Measurements from ENCODE around the gene PAQR5.
"Not testable (repeated sequence)": the region's sequence is repeated elsewhere in the genome, so short reads cannot be mapped to it uniquely, and the experiment has no call there.

PAQR5 gene

GRCh38 chr15:69434238-69434637 lies 135.5 kb downstream of the PAQR5 start:
- DNase-seq, result no peak

DNA sequence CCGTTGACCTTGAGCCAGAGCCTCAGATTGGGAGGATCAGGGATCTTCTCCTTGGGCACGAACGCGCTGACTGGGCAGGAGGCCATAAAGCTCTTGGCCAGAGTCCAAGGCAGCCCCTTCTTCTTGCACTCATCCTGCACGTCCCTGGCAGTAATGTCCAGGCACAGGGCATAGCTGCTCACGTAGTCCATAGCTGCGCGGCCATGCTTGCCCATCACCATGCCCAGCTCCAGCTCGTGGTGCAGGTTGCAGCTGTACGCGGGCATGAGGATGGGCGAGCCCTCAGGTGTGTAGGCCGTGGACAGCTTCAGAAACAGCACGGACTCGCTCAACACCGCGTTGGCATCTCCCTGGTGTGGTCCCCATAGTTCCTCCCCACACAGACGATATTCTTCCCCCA lies 136.0 kb downstream of the PAQR5 start:
- no peak for DNase-seq

GRCh38 chr15:69435985-69436384 lies 137.3 kb downstream of the PAQR5 start:
- DNase-seq, result no peak

DNA sequence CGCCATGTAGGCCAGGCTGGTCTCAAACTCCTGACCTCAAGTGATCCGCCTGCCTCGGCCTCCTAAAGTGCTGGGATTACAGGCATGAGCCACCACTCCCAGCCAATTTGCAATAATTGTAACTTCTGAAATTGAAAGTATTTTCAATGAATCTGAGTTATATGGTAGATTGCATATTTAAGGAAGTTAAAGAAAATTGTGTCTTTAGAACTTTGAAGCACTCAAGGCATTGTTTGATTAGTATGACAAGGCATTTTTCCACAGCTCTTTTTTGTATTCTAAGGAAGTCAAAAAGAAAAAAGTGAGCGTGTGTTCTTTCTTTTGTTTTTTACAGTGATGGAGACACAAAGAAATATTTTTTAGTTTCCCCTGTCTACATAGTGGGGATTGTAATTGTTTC lies 138.2 kb downstream of the PAQR5 start:
- DNase-seq, result no peak

- no peak for DNase-seq
These were observed 140.9 kb downstream of the PAQR5 start for GRCh38 chr15:69439623-69440022.

GRCh38 chr15:69443032-69443611 lies 144.4 kb downstream of the PAQR5 start:
- no peak for DNase-seq

- no peak for DNase-seq
These were observed 146.0 kb downstream of the PAQR5 start for GRCh38 chr15:69444686-69445085.

DNA sequence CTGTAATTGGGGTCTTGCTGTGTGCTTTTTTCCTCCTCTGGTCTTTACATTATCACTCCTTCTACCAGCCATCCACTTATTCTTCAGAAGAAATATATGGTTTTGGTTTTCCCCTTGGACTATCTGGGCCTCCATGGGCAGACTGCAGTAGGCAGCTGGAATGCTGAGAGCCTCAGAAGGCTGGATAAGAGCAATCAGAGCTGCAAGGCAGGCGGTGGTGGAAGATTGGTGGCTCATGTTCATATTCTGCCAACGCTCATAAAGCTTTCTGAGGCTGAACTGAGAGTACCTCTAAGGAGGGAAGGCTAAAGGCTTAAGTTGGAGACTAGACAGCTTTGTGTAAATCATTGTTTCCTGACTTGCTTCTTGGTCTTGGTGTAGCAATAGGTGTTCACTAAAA lies 148.2 kb downstream of the PAQR5 start:
- no peak for DNase-seq

- DNase-seq, result not testable (repeated sequence)
These were observed 151.5 kb downstream of the PAQR5 start for GRCh38 chr15:69450221-69450620.

- DNase-seq, result no peak
These were observed 152.4 kb downstream of the PAQR5 start for GRCh38 chr15:69450968-69451695.

- DNase-seq, result peak; percentile 27
These were observed 153.4 kb downstream of the PAQR5 start for GRCh38 chr15:69451951-69452691.

GRCh38 chr15:69452692-69453521 lies 154.2 kb downstream of the PAQR5 start, which contains the start of gene RPLP1:
TSS of gene RPLP1 (plus strand) at chr15:69452818. CDS start at chr15:69452949, 131 bp downstream.
- peak; percentile 95 for DNase-seq

GRCh38 chr15:69454953-69455352 lies 156.2 kb downstream of the PAQR5 start:
- no peak for DNase-seq

DNA sequence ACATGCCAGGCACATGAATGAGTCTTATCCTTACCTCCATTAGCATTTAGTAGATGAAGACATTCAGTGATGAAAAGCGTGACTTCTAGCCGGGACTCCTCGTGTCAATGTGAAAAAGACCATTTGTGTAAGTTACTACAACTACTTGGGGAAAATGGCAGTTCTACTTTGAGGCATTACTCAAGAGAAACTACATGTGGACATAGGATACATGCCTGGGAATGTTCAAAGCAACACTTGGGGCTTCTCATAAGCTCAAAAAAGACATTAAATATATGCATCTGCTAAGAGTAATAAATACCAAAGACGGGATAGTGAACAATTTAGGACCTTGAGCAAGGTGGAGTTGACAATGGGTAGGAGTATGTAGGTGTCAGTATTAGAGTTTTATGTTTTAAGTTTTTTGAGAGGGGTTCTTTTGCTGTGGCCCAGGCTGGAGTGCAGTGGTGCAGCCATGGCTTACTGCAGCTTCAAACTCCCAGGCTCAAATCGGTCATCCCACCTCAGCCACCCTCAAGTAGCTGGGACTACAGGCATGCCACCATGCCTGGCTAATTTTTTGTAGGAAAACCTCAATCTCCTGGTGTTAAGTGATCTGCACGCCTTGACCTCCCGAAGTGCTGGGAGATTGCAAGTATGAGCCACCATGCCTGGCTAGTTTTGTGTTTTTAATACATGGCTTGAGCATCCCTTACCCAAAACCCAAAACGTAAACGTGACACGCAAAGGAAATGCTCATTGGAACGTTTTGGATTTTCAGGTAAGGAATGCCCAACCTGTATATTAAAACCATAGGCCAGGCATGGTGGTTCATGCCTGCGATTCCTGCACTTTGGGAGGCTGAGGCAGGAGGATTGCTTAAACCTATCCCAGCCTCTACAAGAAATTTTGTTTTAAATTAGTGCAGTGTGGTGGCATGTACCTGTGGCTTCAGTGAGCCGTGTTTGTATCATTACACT lies 157.8 kb downstream of the PAQR5 start:
- DNase-seq, result no peak

Measured in activated naive CD4-positive, alpha-beta T cell treated with Interleukin-2 at 50 U/mL for 16 hours (primary cell).